GM03348 (cell line): ENCODE results near the gene FEZF2.

Experiments
- DNase-seq: peaks from one replicate; pipeline ENCODE4 v3.0.0; 2012; ENCODE audit warnings: low spot score

FEZF2 gene

DNA sequence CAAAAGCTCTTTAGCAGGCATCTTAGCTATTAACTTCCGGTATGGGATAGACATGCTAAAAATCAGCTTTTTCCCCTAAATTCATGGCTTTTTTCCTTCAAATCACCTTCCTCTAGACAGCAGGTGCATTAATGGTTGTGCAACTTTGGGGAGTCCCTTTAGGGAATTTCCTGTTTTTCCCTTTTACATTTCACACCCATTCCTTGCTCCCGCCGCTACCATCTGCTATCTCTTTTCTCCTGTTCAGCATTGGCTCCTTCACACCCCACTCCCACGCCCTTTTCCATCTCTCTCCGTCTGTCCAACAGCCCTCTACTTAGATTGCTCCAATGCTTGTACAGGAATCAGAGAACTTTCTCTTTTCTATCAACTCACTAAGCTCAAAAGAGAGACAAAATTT lies 43.4 kb downstream of the FEZF2 start:
- DNase-seq: no peak

- no peak for DNase-seq
Observed at GRCh38 chr3:62325896-62326295, 47.5 kb downstream of the FEZF2 start.

- DNase-seq: no peak
Observed at GRCh38 chr3:62323241-62323640, 50.1 kb downstream of the FEZF2 start.
